Breast epithelium (tissue), 3 donors: ENCODE data around the gene CTNNBIP1.

Experiments used
- POLR2A ChIP-seq: fragments of 450-650 bp; IDR thresholded peaks from one replicate; pipeline ENCODE4 v1.6.1; 2016; ENCODE audit warnings: antibody characterized with exemption, mild to moderate bottlenecking, moderate library complexity
- TF ChIP-seq, protein P1 (sequence below), 3 donors: fragments of 450-650 bp; IDR thresholded peaks; one replicate each; pipeline ENCODE4 v1.5.1; 2016 to 2017; ENCODE audit warnings: antibody characterized with exemption in 3 of 3, mild to moderate bottlenecking in 3 of 3, moderate library complexity in 3 of 3

DNA sequence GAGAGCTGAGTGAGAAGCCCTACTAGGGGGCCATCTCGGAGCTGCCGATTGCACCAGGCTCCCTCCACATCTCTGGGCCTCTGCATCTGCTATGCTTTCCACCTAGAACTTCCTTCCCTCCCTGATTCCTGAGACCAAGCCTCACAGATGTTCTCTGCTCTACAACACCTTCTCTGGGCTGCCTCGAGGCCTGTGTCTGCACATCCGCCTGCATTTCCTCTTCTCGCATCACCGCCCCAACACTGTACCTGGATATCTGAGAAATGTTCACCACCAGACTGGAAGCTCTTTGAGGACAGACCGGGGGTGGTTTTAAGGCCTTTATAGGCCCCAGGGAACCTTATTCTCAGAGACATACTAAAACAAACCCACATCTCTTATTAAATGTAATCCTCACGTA is 20.7 kb downstream of the CTNNBIP1 start:
- no peak for TF ChIP-seq POLR2A
- TF ChIP-seq, protein P1, sequence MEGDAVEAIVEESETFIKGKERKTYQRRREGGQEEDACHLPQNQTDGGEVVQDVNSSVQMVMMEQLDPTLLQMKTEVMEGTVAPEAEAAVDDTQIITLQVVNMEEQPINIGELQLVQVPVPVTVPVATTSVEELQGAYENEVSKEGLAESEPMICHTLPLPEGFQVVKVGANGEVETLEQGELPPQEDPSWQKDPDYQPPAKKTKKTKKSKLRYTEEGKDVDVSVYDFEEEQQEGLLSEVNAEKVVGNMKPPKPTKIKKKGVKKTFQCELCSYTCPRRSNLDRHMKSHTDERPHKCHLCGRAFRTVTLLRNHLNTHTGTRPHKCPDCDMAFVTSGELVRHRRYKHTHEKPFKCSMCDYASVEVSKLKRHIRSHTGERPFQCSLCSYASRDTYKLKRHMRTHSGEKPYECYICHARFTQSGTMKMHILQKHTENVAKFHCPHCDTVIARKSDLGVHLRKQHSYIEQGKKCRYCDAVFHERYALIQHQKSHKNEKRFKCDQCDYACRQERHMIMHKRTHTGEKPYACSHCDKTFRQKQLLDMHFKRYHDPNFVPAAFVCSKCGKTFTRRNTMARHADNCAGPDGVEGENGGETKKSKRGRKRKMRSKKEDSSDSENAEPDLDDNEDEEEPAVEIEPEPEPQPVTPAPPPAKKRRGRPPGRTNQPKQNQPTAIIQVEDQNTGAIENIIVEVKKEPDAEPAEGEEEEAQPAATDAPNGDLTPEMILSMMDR (IDR thresholded peaks at IDR 0.05): no peak
